Measurements from ENCODE around the gene MEP1A.

The MEP1A gene

DNA sequence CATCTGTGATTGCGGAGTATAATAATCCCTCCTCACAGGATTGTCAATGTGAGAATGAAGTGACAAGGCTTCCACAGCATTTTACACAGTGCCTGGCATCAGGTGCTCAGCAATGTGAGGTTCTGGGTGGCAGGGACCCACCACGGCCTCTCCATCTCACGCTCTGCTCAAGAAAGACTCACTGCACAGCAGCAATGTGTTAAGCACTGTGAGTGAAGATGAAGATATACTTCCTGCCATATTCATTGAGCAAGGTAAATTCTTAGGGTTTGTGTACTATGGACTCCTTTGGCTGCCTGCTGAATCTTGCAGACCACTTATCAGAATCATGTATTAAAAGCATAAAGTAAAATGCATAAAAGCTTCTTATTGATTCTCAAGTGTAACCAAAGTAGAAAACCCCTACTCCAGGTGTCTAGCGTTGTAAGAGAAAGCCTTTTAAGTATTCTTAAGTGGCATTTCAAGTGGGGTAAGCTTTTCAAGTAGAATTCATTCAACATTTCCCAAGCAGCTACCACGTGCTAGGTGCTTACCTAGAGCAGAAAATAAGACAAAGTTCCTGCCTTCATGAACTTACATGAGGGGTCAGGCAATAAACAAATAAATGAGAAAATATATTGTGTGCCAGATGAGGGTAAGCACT is 17.0 kb upstream of the MEP1A start:
- no peak for DNase-seq (ENCODE audit: low spot score)

DNA sequence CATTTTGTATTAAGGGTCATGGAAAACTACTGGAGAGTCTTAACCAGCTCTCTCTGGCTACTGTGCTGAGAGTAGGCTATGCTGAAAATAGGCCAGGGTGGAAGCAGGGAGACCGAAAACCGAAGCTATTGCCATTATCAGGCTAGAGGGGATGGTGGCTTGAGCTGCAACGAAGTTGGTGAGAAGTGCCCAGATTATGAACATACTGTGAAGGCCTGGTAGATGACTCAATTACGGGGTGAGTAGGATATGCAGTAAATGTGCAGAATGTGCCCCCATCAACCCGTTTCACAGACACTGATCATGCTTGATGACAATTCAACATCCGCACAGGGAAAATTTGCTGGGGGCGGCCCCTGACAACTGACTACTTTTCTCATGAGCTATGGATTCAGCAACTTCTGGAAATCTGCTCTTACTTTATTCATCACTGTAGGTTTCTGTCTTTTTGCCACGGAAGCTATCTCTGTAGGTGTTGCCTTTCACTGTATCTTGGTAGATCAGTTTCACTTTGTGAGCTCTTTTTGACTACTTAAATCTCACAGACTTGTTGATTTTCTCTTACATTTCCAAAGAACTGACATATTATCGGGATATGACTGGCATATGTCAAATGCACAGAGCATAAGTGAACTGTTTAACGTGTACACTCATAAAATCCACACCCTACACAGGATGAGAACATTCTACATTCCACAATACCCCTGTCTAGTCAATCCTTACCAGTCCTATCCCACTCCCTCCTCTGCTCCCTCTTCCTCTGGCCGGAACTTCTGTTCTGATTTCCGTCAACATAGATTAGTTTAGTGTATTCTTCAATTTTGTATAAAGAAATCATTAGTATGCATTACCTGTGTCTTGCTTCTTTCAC is 15.5 kb upstream of the MEP1A start:
- DNase-seq (ENCODE audit: low spot score): no peak

DNA sequence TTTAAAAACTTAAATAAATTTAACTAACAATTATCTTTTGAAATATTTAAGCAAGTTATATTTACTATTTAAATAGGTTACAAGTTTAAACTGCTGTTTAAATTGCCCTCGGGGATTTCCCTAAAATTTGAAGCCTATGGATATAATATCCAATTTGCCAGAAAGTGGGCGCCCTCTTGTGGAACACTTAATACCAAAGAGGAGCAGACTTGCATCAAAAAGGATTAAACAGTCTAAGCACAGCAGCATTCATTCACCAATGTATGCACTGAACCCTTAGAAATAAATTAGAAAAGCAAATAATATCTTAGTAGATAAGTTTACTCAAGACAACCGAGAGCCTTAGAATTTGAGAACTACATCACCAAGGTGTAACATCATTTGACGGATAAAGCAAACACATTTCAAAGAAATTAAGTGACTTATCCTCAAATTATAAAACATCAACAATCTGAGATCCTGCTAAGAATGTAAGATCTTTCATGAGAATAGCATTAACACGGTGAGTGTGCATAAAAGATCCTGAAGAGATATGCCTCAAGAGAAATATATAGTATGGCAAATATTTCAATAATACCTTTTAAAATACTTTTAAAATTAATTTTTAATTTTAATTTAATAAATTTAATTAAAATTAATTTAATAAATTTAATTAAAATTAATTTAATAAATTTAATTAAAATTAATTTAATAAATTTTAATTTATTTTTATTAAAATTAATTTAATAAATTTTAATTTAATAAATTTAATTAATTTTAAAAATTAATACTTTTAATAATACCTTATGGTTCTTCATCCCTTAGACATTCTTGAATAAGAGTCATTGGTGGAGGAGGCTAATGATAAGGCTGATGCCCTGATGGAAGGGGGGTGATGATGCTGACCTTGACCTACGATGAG is 11.5 kb upstream of the MEP1A start:
- peak; percentile 86 for DNase-seq (ENCODE audit: low spot score)

DNA sequence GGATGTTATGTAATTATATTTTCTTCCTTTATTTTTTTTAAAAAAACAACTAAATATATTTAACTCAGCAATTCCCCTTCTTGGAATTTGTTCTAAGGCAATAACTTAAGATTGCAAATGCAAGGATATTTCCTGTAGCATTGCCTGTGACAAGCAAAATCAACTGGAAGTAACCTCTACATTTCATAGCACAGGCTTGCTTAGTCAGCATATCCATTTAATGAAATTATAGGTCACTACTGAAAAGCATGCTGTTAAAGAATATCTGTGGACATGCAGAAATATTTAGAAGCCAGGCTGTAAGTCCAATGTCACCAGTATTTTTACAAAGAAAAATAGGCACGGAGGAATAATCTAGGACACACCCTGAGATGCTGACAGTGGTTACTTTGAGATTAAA is 8.7 kb upstream of the MEP1A start:
- DNase-seq (ENCODE audit: low spot score): no peak

DNA sequence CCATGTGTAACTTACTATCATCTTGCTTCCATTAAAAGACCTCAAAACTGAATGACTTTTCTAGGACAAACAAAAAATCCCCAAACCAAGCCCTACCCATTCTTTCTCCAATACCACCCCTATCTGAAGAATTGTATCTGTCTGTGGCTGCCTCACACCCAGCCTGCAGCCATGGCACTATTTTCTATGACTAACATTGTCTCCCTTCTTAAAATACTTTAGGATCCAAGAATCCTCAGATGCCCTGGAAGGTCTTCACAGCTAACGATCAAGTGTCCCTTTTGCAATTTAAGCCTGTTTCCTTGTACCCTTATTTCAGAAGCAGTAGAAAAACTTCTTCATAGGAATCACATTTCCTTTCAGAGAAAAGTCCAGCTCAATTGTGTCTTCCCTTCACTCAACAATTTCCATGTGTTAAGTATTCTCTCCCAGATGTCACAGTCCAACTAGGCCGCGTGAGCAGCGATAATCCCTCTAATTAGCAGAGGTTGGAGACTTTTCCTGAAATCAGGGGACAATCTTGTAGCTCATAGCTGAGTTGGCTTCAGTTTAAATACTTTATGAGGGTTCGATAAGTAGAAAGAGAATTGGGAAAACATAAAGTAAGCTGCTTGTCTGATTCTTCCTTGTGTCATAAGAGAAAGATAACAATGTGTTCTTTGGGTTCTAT is 5.2 kb upstream of the MEP1A start:
- no peak for DNase-seq (ENCODE audit: low spot score)

DNA sequence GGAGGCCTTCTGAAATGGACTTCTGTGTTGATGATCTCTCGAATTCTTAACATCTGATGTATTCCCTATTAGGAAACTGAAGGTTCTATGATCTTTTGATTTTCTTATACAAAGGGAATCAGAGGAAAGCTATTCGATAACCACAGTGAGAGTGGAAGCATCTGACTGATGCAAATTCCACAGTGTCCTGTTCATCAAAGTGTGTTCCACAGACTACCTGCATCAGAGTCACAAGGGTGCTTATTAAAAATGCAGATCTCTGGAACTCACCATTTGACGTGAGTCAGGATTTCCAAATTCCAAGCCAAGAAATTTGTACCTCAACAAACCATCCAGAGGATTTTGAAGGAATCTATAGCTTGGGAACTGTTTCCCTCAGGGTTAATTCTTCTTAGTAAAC is 4.4 kb upstream of the MEP1A start:
- DNase-seq (ENCODE audit: low spot score): no peak

DNA sequence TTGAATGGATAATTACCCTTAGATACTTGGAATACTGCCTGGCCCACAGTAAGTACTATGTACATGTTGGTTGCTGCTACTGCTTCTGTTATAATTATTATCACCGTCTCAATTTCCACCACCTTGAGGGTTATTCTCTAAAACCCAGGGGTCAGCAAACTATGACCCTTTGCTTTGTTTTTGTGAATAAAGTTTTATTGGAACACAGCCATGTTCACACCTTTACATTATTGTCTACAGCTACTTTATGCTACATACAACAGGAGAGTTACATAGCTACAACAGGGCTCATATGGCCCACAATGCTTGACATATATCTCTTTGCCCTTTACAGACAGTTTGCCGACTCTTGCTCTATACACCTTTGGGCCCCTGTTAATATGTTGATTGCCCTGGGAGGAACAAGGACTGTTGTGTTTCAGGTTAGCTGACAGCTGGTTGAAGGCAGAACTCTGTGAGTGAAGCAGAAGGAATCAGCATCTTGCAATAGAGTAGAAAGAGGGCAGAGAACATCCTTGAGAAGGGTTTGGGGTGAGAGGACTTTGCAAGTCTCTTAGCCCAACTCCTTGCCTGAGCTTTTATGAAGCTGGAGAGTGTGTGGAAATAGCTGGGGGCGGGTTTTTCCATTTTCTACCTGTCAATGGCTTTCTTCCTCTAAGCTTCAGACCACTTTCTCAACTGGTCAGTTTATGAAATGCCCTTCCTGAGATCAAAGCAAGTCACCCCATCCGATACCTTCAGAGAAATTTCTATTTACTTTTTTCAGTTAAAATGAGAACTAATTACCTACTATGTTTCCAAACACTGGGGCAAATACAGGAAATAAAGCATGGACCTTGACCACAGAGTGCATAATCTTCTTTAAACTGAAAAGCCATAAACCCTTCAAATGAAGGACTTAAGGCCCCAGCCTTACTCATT is 3.5 kb upstream of the MEP1A start:
- no peak for DNase-seq (ENCODE audit: low spot score)

DNA sequence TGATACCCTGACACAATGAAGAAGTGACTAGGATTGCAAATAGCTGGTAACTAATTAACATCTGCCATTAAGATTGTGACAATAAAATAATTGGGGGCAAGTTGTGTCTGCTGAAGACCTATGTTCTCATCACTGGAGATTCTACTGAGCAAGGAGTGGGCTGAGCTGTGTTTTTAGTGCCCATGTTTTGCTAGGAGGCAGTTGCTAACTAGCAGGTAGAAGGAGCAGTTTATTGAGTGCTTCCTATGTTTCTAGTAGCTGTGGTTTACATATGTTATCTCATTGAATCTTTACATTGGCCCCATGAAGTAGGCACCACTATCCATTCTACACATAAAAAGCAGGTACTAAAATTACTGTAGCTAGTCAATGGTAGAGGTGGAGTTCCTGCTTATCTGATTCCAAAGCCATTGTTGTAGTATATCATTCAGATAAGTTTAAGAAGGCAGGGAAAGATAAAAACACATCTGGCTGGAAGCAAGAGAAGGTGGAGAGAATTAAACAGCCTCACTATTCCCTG is 2.8 kb upstream of the MEP1A start:
- DNase-seq (ENCODE audit: low spot score): no peak

DNA sequence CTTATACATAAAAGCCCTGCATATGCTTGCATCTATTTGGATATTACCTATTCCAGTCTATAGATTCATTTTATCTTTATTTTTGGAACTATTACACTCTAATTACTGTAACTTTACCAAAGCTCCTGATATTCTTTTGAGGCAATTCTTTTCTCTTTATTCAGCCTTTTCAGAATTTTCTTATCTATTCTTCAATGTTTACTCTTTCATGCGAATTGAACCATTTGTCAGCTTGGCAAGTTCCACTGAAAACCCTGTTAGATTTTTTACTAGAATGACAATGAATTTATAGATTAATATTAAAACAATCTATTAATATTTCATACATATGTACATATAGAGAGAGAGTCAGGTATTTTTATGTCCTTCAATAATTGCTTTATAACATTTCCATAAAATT is 554 bp upstream of the MEP1A start:
- DNase-seq (ENCODE audit: low spot score): no peak

DNA sequence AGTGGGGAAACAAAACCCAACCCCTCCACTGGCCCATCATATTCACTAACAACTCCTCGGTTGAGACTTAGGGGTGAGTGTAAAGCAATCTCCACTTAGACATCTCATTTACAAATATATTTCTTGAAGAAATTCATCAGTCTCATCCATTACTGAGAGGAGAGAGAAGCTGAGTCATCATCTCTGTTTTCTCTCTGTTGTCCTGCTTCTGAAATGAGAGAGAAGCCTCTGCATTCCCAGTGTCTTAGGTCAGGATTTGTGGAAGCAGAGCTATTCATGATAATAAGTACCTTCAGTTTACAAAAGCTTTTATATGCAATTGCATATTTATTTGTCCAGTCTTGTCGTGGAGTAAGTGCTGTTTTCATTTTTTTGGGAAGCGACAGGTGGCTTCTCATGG is 879 bp downstream of the MEP1A start:
- DNase-seq (ENCODE audit: low spot score): no peak

DNA sequence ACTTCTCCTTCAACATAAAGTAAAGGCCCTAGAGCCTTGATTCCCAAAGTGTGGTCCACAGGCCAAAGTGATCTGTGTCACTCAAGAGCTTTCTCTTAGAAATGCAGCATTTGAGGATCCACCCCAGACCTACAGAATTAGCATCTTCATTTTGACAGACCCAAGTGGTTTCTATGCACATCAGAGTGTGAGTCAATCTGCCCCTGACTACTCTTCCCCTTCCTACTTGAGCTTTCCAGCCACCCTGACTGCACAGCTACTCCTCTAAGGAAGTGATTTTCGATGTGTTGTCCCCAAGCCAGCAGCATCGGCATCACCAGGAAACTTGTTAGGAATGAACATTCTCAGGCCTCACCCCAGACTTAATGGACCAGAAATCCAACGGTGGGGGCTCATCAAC is 2.6 kb downstream of the MEP1A start:
- DNase-seq (ENCODE audit: low spot score): no peak

DNA sequence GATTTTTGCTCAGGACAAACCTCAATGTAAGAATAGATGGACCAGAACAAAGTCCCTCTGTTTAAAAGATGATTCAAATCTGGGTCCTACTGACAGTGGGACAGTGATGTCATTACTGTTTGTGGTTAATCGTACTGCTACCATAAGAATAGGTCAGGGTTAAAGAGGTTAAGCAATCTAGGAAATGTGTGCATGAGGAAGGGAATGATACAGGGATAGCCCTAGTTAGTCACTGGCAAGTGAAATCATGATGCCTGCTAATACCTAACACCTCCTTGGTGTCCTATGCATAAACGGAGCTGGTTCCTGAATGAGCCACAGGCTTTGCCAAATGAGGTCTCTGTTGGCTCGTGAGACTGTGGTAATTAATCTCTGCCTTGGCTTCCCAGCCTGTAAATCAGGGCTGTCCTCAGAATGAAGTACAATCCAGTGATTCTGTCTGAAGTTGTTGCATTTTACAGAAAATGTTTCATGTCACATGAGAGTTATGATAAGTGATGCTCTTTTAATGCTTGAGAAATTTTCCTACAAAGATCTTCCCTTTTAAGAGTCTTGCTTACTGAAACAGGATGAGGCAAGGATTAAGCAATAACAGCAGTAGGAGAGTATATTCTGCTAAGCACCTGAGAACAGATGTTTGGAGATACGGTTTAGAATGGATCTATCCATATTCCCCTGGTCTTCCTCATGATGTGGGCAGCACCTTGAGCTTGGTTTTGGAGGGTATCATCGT is 3.8 kb downstream of the MEP1A start:
- no peak for DNase-seq (ENCODE audit: low spot score)

DNA sequence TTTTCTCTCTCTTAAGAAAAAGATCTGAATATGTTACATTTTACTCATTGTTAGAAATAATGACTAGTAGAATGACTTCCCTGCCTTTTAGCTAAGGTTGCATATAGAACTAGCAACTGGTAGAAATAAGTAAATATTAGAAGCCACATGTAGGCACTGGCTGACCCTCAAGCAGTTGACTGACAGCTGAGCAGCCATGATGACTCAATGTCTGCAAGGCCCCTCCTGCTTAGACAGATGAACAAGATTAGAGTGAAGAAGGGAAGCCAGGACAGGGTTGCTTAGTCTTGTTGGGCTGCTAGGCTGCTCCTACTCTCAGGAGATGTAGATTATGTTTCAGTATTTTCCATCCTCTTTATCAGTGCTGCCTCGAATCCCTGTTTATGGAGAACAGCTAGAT is 6.5 kb downstream of the MEP1A start:
- no peak for DNase-seq (ENCODE audit: low spot score)

DNA sequence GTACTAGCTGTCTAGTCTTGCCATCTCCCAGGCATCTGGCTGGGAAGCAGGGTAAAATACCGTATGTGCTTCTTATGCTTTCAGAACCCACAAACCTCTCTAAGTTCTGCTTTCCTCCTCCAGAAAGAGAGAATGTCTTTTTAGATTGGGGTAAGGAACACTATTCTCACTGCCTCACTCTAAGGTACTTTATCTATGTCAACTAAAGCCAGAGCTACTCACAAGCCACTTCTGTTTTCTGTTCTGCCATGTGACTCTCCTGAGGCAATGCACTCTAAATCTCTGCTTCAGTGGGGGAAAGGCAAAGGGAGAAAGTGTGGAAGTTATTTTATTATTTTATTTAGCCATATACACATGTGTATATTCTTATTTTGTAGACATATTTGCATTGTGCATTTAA is 15.6 kb downstream of the MEP1A start:
- DNase-seq (ENCODE audit: low spot score): peak; percentile 62

DNA sequence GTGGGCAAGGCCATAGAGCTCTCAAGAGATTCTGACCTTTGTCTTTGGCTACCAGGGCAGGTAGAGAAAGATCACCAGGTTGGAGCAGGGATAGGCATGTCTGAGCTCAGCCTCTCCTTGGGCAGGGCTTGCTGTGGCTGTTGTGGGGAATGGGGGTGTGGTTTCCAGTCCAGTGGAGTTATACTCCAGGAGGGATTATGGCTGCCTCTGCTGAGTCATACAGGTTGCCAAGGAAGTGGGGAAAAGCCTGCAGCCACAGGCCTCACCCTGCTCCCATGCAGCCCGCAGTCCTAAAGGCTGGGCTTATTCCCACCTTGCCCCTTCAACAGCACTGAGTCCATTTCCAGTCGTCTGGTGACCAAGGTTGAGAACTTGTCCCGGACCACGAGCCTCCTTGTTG is 21.9 kb downstream of the MEP1A start:
- DNase-seq (ENCODE audit: low spot score): no peak

DNA sequence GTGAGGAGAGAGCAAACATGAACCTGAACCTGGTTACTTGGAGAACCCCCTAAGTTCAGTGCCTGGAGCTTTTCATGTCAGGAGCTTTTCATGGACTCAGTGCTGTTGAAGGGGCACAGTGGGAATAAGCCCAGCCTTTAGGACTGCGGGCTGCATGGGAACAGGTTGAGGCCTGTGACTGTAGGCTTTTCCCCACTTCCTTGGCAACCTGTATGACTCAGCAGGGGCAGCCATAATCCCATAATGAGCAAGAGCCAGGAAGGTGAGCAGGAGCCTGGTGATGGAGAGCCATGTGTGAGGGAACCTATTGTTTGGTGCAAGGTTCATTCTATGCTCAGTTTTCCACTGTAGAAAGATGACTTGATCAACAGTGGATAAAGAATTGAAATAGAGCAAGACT is 23.4 kb downstream of the MEP1A start:
- no peak for DNase-seq (ENCODE audit: low spot score)

DNA sequence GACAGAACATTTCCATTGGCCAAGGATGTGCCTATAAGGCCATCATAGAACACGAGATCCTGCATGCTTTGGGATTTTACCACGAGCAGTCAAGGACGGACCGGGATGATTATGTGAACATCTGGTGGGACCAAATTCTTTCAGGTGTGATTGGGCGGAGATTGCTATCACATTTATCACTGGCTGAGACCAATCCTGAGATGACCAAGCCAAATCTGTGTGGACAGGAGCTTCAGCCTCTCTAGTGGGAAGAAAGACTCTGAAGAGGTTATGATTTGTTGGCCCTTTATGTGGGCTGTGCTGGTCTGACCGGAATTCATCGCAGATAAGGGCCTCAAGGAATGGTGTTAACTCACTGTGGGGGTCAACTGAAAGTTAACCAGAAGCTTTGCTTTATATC is 26.4 kb downstream of the MEP1A start:
- DNase-seq (ENCODE audit: low spot score): no peak

DNA sequence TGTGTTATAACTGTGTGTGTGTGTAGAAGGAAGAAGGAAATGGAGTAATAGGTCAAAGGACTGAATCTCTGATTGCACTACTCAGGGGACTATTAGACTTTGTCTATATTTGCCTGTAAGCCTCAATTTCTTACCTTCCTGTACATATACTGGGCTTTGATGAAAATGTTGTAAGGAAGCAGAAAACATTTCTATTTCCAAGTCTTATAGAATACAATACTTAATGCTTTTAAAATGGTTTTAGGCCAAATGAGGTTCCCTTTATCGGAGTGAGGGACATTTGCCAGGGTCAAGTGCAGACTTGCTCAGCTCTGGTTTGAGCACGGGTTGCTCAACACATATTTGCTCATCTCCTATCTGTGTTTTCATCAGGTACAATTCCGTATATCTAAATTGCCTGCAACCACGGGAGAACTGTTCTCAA is 28.3 kb downstream of the MEP1A start:
- DNase-seq (ENCODE audit: low spot score): no peak

DNA sequence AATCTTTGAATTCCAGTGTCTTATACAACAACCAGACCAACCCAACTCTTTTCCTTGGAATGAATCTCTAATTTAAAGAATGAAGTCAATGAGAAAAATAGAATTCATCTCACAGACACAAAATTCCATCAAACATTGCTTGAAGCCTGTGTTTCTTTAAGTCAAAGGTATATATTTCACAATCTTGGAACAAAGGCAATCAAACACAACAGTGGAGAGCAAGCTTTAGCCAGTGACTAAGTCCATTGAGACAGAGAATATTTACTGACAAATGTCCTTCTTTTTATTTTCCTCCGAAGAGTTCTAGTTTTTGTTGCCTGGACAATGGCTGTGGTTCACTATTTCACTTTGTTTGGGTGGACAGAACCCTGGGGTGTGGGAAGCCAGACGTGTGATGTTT is 35.8 kb downstream of the MEP1A start:
- DNase-seq (ENCODE audit: low spot score): no peak

DNA sequence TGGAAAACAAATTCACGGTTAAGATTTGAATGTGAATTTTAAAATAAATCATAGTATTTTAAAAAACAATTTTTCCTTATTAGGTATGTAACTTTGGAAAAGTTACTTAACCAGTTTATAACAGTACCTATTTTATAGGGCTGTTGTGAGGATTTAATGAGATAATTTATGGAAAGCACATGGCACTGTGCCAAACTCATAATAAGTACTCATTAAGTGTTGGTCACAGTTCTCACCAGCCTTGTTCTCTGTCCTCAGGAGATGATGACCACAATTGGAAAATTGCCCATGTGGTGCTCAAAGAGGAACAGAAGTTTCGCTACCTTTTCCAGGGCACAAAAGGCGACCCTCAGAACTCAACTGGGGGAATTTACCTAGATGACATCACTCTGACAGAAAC is 39.6 kb downstream of the MEP1A start:
- DNase-seq (ENCODE audit: low spot score): no peak

Data from pons (tissue), 1 donor.